ENCODE data around the gene ORC5. TPM values are rescaled to one million over a fixed set of nuclear protein-coding genes. Genes with fewer than 3 reads are reported as not detected.
A peak's percentile ranks its signal among the peaks of the same experiment; 100 is the strongest.

ORC5 gene
- total and polyA plus RNA-seq, 2 experiments from 2014 or later, result 23.3 to 24.9 TPM

DNA sequence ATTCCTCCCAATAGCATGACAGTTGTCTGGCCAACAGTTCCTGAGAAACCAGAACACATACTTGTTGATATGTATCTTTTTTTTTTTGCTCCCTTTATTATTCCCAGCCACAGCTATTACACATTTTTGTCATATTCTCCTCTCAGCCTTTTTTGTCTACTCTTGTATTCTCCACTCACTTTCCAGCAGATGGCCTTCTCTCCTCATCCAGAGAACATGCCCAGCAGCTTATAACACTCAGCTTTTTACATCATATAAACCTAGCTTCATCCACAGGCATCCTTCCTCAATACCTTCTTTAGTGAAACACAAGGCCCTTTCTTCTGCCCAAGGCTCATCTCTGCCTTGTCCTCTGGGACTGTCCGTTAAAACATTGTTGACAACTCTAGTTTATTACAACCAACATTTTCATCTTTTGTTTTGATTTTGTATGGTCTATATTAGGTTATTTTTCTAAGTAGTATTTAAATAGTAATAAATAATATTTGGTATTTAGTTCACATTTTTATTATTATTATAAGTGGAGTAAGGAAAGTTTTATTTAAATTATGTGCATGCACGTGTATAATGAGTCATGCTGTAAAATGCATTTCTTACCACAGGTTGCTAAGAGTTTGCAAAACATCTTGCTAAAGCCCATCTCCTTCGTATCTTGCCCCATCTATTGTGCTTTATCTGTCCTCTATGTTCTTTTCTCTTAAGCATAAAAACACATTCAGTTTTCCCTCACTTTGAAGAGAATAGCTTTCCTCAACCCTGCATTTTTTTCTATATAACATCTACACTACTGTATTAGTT is 101.5 kb downstream of the ORC5 start:
- no peaks in the 10 kb centered on the region; the same call in 1 of the 2 replicates for H4K20me1 ChIP-seq (ENCODE audit: insufficient read depth)
- DNase-seq, result peak; percentile 26
- in situ Hi-C loops (cut with MboI), result no loop called here
- no peak overlapping the region for H3K9ac ChIP-seq
- no peaks in the 10 kb centered on the region for H3K27me3 ChIP-seq (replicated peaks; ENCODE audit: insufficient read depth)
- TF ChIP-seq EZH2 (IDR thresholded peaks at IDR 0.05; ENCODE audit: insufficient read depth, poor library complexity, severe bottlenecking) (no peak), EZH2phosphoT487 (IDR thresholded peaks at IDR 0.05; ENCODE audit: insufficient read depth, low read depth) (no peak)
- H3K9me2 ChIP-seq (ENCODE audit: insufficient read depth), result no peaks in the 10 kb centered on the region
- 74 to 75% methylated on average over 3 of the region's 3 CpGs for WGBS, 2 experiments (ENCODE audit: low coverage in 1 of 2, low lambda C conversion rate in 2 of 2, missing lambda C conversion rate in 2 of 2)
- no peak overlapping the region for H2AFZ ChIP-seq
- H3K36me3 ChIP-seq (ENCODE audit: low read depth), result no peaks in the 10 kb centered on the region
- no peaks in the 10 kb centered on the region for H3K4me1 ChIP-seq (ENCODE audit: insufficient read depth)
- H3K9me3 ChIP-seq (ENCODE audit: low read depth), result no peaks in the 10 kb centered on the region
- no peak overlapping the region for H3K4me2 ChIP-seq (ENCODE audit: unreplicated experiment)
- no peaks in the 10 kb centered on the region for H3F3A ChIP-seq (ENCODE audit: insufficient read depth)
- no peak overlapping the region for H3K27ac ChIP-seq
- H3K4me3 ChIP-seq, result no peak overlapping the region
- H3K79me2 ChIP-seq (ENCODE audit: insufficient read depth), result no peaks in the 10 kb centered on the region

GRCh38 chr7:104098890-104099289 is 108.9 kb downstream of the ORC5 start:
- WGBS, 2 experiments (ENCODE audit: low coverage in 1 of 2, low lambda C conversion rate in 2 of 2, missing lambda C conversion rate in 2 of 2), result 29 to 31% methylated on average over 1 of the region's 1 CpG
- Histone ChIP-seq H3K9ac (no peak overlapping the region), H3K79me2 (ENCODE audit: insufficient read depth) (no peaks in the 10 kb centered on the region), H4K20me1 (ENCODE audit: insufficient read depth) (no peaks in the 10 kb centered on the region), H3K36me3 (ENCODE audit: low read depth) (no peaks in the 10 kb centered on the region), H3K4me3 (no peak overlapping the region), H3K27ac (no peak overlapping the region), H2AFZ (no peak overlapping the region), H3K27me3 (replicated peaks; ENCODE audit: insufficient read depth) (no peaks in the 10 kb centered on the region; the same call in 1 of the 2 replicates), H3K4me2 (ENCODE audit: unreplicated experiment) (no peak overlapping the region), H3K9me2 (ENCODE audit: insufficient read depth) (no peaks in the 10 kb centered on the region), H3K4me1 (ENCODE audit: insufficient read depth) (no peaks in the 10 kb centered on the region), H3F3A (ENCODE audit: insufficient read depth) (no peaks in the 10 kb centered on the region), H3K9me3 (ENCODE audit: low read depth) (no peaks in the 10 kb centered on the region)
- no peak for DNase-seq
- in situ Hi-C loops (cut with MboI), result no loop called here
- TF ChIP-seq EZH2 (IDR thresholded peaks at IDR 0.05; ENCODE audit: insufficient read depth, poor library complexity, severe bottlenecking), result no peak
- TF ChIP-seq EZH2phosphoT487 (IDR thresholded peaks at IDR 0.05; ENCODE audit: insufficient read depth, low read depth), result no peak

DNA sequence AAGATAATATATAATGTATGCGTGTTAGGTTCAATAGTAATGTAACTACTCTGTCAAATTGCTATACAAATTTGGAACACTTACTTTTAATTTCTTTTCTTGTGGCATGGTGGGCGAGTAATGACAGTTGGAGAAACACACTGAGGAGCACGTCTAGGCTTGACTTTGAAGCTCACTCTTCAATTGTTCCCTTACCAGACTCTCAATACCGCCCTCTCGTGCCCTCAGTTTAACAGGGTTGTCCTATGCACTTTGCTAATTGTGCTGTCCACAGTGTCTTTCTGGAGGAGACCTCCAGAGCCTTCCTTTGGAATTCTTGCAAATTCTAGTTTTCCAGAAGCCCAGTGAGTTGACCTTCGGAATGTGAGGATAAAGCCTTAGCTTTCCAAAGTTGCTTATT is 111.1 kb downstream of the ORC5 start:
- Histone ChIP-seq H3F3A (ENCODE audit: insufficient read depth) (no peaks in the 10 kb centered on the region), H3K36me3 (ENCODE audit: low read depth) (no peaks in the 10 kb centered on the region), H3K27me3 (replicated peaks; ENCODE audit: insufficient read depth) (no peaks in the 10 kb centered on the region; the same call in 1 of the 2 replicates), H3K4me3 (no peak overlapping the region), H4K20me1 (ENCODE audit: insufficient read depth) (no peaks in the 10 kb centered on the region), H3K9ac (no peak overlapping the region), H3K9me2 (ENCODE audit: insufficient read depth) (no peaks in the 10 kb centered on the region), H3K27ac (no peak overlapping the region), H3K4me1 (ENCODE audit: insufficient read depth) (no peaks in the 10 kb centered on the region), H3K9me3 (ENCODE audit: low read depth) (no peaks in the 10 kb centered on the region), H3K4me2 (ENCODE audit: unreplicated experiment) (no peak overlapping the region), H3K79me2 (ENCODE audit: insufficient read depth) (no peaks in the 10 kb centered on the region), H2AFZ (no peak overlapping the region)
- WGBS, 2 experiments (ENCODE audit: low coverage in 1 of 2, low lambda C conversion rate in 2 of 2, missing lambda C conversion rate in 2 of 2), result 41 to 46% methylated on average over 6 of the region's 6 CpGs
- no peak for TF ChIP-seq EZH2phosphoT487 (IDR thresholded peaks at IDR 0.05; ENCODE audit: insufficient read depth, low read depth)
- TF ChIP-seq EZH2 (IDR thresholded peaks at IDR 0.05; ENCODE audit: insufficient read depth, poor library complexity, severe bottlenecking), result no peak
- peak; percentile 36 for DNase-seq
- in situ Hi-C loops (cut with MboI), result no loop called here

DNA sequence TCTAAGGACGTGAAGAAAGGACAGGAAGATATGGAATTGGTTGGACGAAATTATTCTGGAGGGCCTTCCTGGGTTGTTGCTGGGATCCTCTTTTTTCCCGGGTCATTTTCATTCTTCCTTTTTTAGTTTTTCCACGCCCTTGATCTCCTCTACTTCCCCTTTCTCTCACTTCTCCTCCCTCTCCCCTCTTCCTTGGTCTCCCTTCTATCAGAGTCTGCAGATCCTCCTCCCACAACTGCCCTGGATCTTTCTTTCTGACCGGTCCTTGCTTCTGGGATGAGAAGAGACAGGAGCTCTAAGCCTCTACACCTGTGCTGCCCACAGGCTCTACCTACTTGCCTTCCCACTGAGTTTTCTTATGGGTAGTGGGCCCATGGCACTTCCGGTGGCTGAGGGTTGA is 114.7 kb downstream of the ORC5 start:
- no peak overlapping the region for H3K4me2 ChIP-seq (ENCODE audit: unreplicated experiment)
- no peak overlapping the region for H3K9ac ChIP-seq
- no peaks in the 10 kb centered on the region for H3K9me3 ChIP-seq (ENCODE audit: low read depth)
- no peak overlapping the region for H2AFZ ChIP-seq
- WGBS, 2 experiments (ENCODE audit: low coverage in 1 of 2, low lambda C conversion rate in 2 of 2, missing lambda C conversion rate in 2 of 2), result 37 to 48% methylated on average over 6 of the region's 6 CpGs
- H3K4me1 ChIP-seq (ENCODE audit: insufficient read depth), result no peaks in the 10 kb centered on the region
- no peaks in the 10 kb centered on the region for H3F3A ChIP-seq (ENCODE audit: insufficient read depth)
- no peak for TF ChIP-seq EZH2phosphoT487 (IDR thresholded peaks at IDR 0.05; ENCODE audit: insufficient read depth, low read depth)
- TF ChIP-seq EZH2 (IDR thresholded peaks at IDR 0.05; ENCODE audit: insufficient read depth, poor library complexity, severe bottlenecking), result no peak
- H4K20me1 ChIP-seq (ENCODE audit: insufficient read depth), result no peaks in the 10 kb centered on the region
- no peak for DNase-seq
- H3K79me2 ChIP-seq (ENCODE audit: insufficient read depth), result no peaks in the 10 kb centered on the region
- no peak overlapping the region for H3K4me3 ChIP-seq
- H3K36me3 ChIP-seq (ENCODE audit: low read depth), result no peaks in the 10 kb centered on the region
- no peaks in the 10 kb centered on the region; the same call in 1 of the 2 replicates for H3K27me3 ChIP-seq (replicated peaks; ENCODE audit: insufficient read depth)
- H3K9me2 ChIP-seq (ENCODE audit: insufficient read depth), result no peaks in the 10 kb centered on the region
- in situ Hi-C loops (cut with MboI), result no loop called here
- H3K27ac ChIP-seq, result no peak overlapping the region

All from GM23248 (cell line).